Stimulated activated CD4-positive, alpha-beta T cell treated with anti-CD3 and anti-CD28 coated beads, Interleukin-12 subunit alpha, Interleukin-12 subunit beta, amount 100 ng/mL, for 24 hours (primary cell): ENCODE data around the gene SATB1.
"Not testable (repeated sequence)": the region's sequence is repeated elsewhere in the genome, so short reads cannot be mapped to it uniquely, and the experiment has no call there.

ENCODE experiments used
- DNase-seq, 2 experiments: peaks; one replicate each; pipeline ENCODE4 v3.0.0-alpha.2; 2020; ENCODE audit warnings: low read depth in 2 of 2

The SATB1 gene

GRCh38 chr3:18424729-18425640, at the start of gene SATB1:
TSS of gene SATB1 (minus strand) at chr3:18425339. CDS start at chr3:18420967, 4,372 bp downstream.
- peak; percentile 45 to 48 for DNase-seq

- DNase-seq: no peak
These were observed 49.1 kb upstream of the SATB1 start for GRCh38 chr3:18474202-18474601.

- DNase-seq: no peak
These were observed 44.6 kb upstream of the SATB1 start for GRCh38 chr3:18469775-18470174.

GRCh38 chr3:18466136-18466535, 41.0 kb upstream of the SATB1 start:
- no peak for DNase-seq

- no peak for DNase-seq
These were observed 29.6 kb upstream of the SATB1 start for GRCh38 chr3:18454766-18455165.

GRCh38 chr3:18449618-18450017, 24.5 kb upstream of the SATB1 start:
- not testable (repeated sequence) for DNase-seq

GRCh38 chr3:18447720-18448119, 22.6 kb upstream of the SATB1 start:
- DNase-seq: no peak

- DNase-seq: no peak
These were observed 21.1 kb upstream of the SATB1 start for GRCh38 chr3:18446149-18446825.

GRCh38 chr3:18445401-18446148, 20.4 kb upstream of the SATB1 start:
- DNase-seq: peak; percentile 36 to 54

GRCh38 chr3:18444595-18445400, 19.7 kb upstream of the SATB1 start:
- peak; percentile 52 to 57 for DNase-seq

GRCh38 chr3:18443665-18444594, 18.8 kb upstream of the SATB1 start:
- no peak for DNase-seq

- DNase-seq: no peak
These were observed 17.9 kb upstream of the SATB1 start for GRCh38 chr3:18442756-18443664.

- no peak for DNase-seq
These were observed 16.4 kb upstream of the SATB1 start for GRCh38 chr3:18441551-18441950.

GRCh38 chr3:18440066-18440722, 15.1 kb upstream of the SATB1 start:
- DNase-seq: no peak

GRCh38 chr3:18439281-18439680, 14.1 kb upstream of the SATB1 start:
- DNase-seq: no peak

- peak in 1 of 2 experiments; percentile 15 for DNase-seq
These were observed 13.4 kb upstream of the SATB1 start for GRCh38 chr3:18438586-18438985.

- DNase-seq: no peak
These were observed 11.1 kb upstream of the SATB1 start for GRCh38 chr3:18436213-18436612.

- DNase-seq: no peak
These were observed 9.6 kb upstream of the SATB1 start for GRCh38 chr3:18434711-18435110.

GRCh38 chr3:18432752-18433151, 7.6 kb upstream of the SATB1 start:
- DNase-seq: no peak
